Skeletal muscle cell (primary cell): ENCODE results near the gene ZNF483.
"Not testable (repeated sequence)": the region's sequence is repeated elsewhere in the genome, so short reads cannot be mapped to it uniquely, and the experiment has no call there.

Source experiments
- DNase-seq: peaks from one replicate; pipeline ENCODE4 v3.0.0-alpha.2; 2010; ENCODE audit warnings: low read depth
- H3K4me3 ChIP-seq: 2 replicates; pipeline ENCODE4 v1.5.1; 2011; ENCODE audit warnings: low read depth, mild to moderate bottlenecking, control low read depth, low read length, moderate library complexity

ZNF483 gene

GRCh38 chr9:111603041-111603440, 78.1 kb downstream of the ZNF483 start:
- H3K4me3 ChIP-seq: no peak overlapping the region
- DNase-seq: no peak

GRCh38 chr9:111604054-111604615, 79.2 kb downstream of the ZNF483 start:
- no peak overlapping the region for H3K4me3 ChIP-seq
- DNase-seq: no peak

GRCh38 chr9:111605041-111605559, 80.1 kb downstream of the ZNF483 start:
- no peak for DNase-seq
- H3K4me3 ChIP-seq: no peak overlapping the region

- DNase-seq: no peak
- no peak overlapping the region for H3K4me3 ChIP-seq
Observed at GRCh38 chr9:111610149-111610548, 85.2 kb downstream of the ZNF483 start.

- DNase-seq: no peak
- H3K4me3 ChIP-seq: no peak overlapping the region
Observed at GRCh38 chr9:111610845-111611244, 85.9 kb downstream of the ZNF483 start.

GRCh38 chr9:111613436-111614040, 88.6 kb downstream of the ZNF483 start:
- no peak overlapping the region for H3K4me3 ChIP-seq
- DNase-seq: no peak

- no peak overlapping the region for H3K4me3 ChIP-seq
- no peak for DNase-seq
Observed at GRCh38 chr9:111615928-111616327, 90.9 kb downstream of the ZNF483 start.

GRCh38 chr9:111617349-111617748, 92.4 kb downstream of the ZNF483 start:
- not testable (repeated sequence) for DNase-seq, H3K4me3 ChIP-seq

- no peak overlapping the region for H3K4me3 ChIP-seq
- no peak for DNase-seq
Observed at GRCh38 chr9:111621895-111622480, 97.0 kb downstream of the ZNF483 start.

GRCh38 chr9:111622626-111623025, 97.6 kb downstream of the ZNF483 start:
- no peak overlapping the region for H3K4me3 ChIP-seq
- DNase-seq: peak; percentile 68
